CD4-positive, alpha-beta T cell treated with Interferon alpha-2 for 1 hour (primary cell): ENCODE data around the gene MUC6.

ENCODE experiments used
- DNase-seq, 2 donors: peaks; one replicate each; pipeline ENCODE4 v3.0.0-alpha.2; 2020 to 2022

MUC6 gene

GRCh38 chr11:1034456-1035295, 1.8 kb downstream of the MUC6 start:
- no peak for DNase-seq

- DNase-seq = no peak
Measured at GRCh38 chr11:1034001-1034400, 2.5 kb downstream of the MUC6 start.

- DNase-seq = no peak
Measured at GRCh38 chr11:1033016-1033798, 3.3 kb downstream of the MUC6 start.

GRCh38 chr11:1032310-1032891, 4.1 kb downstream of the MUC6 start:
- no peak for DNase-seq

GRCh38 chr11:1031121-1031899, 5.2 kb downstream of the MUC6 start:
- no peak for DNase-seq

- DNase-seq = no peak
Measured at GRCh38 chr11:1030556-1030955, 6.0 kb downstream of the MUC6 start.

GRCh38 chr11:1030086-1030485, 6.4 kb downstream of the MUC6 start:
- no peak for DNase-seq

- DNase-seq = no peak
Measured at GRCh38 chr11:1029654-1030053, 6.9 kb downstream of the MUC6 start.

GRCh38 chr11:1029051-1029450, 7.5 kb downstream of the MUC6 start:
- DNase-seq = no peak

- no peak for DNase-seq
Measured at GRCh38 chr11:1028616-1029015, 7.9 kb downstream of the MUC6 start.

- DNase-seq = no peak
Measured at GRCh38 chr11:1028291-1028540, 8.3 kb downstream of the MUC6 start.

GRCh38 chr11:1027483-1028290, 8.8 kb downstream of the MUC6 start:
- DNase-seq = no peak

GRCh38 chr11:1026641-1027482, 9.7 kb downstream of the MUC6 start:
- no peak for DNase-seq

- no peak for DNase-seq
Measured at GRCh38 chr11:1026163-1026450, 10.4 kb downstream of the MUC6 start.

- DNase-seq = no peak
Measured at GRCh38 chr11:1025410-1026162, 10.9 kb downstream of the MUC6 start.

- DNase-seq = no peak
Measured at GRCh38 chr11:1024597-1025409, 11.7 kb downstream of the MUC6 start.

- no peak for DNase-seq
Measured at GRCh38 chr11:1023811-1024596, 12.5 kb downstream of the MUC6 start.

- DNase-seq = no peak
Measured at GRCh38 chr11:1022908-1023810, 13.4 kb downstream of the MUC6 start.
